Measurements from ENCODE around the gene DMD. TPM values are rescaled to one million over a fixed set of nuclear protein-coding genes. Genes with fewer than 3 reads are reported as not detected.
"Not testable (repeated sequence)": the region's sequence is repeated elsewhere in the genome, so short reads cannot be mapped to it uniquely, and the experiment has no call there.

DMD gene
- total and polyA plus RNA-seq, 2 of the 13 experiments (the other 11 are each of a cell fraction or from before 2014, with no cell fraction given) = 17.6 to 25.9 TPM

DNA sequence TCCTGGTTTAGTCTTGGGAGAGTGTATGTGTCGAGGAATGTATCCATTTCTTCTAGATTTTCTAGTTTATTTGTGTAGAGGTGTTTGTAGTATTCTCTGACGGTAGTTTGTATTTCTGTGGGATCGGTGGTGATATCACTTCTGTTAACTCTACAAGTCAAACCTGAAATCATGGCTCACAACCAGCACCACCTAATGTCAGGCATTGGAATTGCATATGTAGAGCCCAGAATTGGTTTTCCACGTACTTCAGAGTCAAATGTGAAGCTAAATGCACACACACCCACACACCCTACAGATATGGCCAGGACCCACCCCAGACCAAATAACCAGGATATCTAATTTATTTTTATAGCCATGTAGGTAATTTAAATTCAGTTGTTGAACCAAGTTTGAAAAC lies 964.7 kb downstream of the DMD start:
- TF ChIP-seq, protein P1, sequence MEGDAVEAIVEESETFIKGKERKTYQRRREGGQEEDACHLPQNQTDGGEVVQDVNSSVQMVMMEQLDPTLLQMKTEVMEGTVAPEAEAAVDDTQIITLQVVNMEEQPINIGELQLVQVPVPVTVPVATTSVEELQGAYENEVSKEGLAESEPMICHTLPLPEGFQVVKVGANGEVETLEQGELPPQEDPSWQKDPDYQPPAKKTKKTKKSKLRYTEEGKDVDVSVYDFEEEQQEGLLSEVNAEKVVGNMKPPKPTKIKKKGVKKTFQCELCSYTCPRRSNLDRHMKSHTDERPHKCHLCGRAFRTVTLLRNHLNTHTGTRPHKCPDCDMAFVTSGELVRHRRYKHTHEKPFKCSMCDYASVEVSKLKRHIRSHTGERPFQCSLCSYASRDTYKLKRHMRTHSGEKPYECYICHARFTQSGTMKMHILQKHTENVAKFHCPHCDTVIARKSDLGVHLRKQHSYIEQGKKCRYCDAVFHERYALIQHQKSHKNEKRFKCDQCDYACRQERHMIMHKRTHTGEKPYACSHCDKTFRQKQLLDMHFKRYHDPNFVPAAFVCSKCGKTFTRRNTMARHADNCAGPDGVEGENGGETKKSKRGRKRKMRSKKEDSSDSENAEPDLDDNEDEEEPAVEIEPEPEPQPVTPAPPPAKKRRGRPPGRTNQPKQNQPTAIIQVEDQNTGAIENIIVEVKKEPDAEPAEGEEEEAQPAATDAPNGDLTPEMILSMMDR (CRISPR knock-in tag; IDR thresholded peaks at IDR 0.05) = peak; percentile 57
- TF ChIP-seq STAG1 (CRISPR knock-in tag; IDR thresholded peaks at IDR 0.05) = peak; percentile 18; the same call in 1 of the 2 replicates
- POLR2A ChIA-PET; H3K27me3 ChIP-seq (ENCODE audit: control insufficient read depth in 1 of 2, insufficient read depth in 2 of 2, low read length in 2 of 2); BruUV-seq (replicated peaks); CTCF ChIA-PET (ENCODE audit: low intra/inter-chr PET ratio, low total read pairs); H3K27ac ChIP-seq (ENCODE audit: extremely low read length, insufficient read depth, low read length); FAIRE-seq; H3K4me1 ChIP-seq (ENCODE audit: insufficient read depth, low read length); H3K79me2 ChIP-seq (ENCODE audit: insufficient read depth, low read length); H3K4me3 ChIP-seq (replicated peaks in 1 of 3; ENCODE audit: insufficient read depth in 1 of 3, low read depth in 2 of 3, low read length in 3 of 3); intact Hi-C loops (cut with micrococcal nuclease; ENCODE audit: unreplicated experiment); H2AFZ ChIP-seq (ENCODE audit: low read length); H3K9ac ChIP-seq (ENCODE audit: insufficient read depth, low read depth, low read length); H4K20me1 ChIP-seq (ENCODE audit: insufficient read depth, low read length); H3K36me3 ChIP-seq (replicated peaks in 1 of 2; ENCODE audit: control insufficient read depth in 1 of 2, insufficient read depth in 2 of 2, low read length in 2 of 2); H3K4me2 ChIP-seq (ENCODE audit: low read depth, low read length); in situ Hi-C loops (cut with HindIII; ENCODE audit: extremely low pct_ligation_motif_present, low pct_unique_long_range_greater_than_20kb); H3K9me3 ChIP-seq (ENCODE audit: low read length); ATAC-seq: not testable (repeated sequence)
- DNase-seq (ENCODE audit: low spot score) = peak; percentile 7
- 0% methylated on average over 4 of the region's 4 CpGs for WGBS (ENCODE audit: low lambda C conversion rate)

DNA sequence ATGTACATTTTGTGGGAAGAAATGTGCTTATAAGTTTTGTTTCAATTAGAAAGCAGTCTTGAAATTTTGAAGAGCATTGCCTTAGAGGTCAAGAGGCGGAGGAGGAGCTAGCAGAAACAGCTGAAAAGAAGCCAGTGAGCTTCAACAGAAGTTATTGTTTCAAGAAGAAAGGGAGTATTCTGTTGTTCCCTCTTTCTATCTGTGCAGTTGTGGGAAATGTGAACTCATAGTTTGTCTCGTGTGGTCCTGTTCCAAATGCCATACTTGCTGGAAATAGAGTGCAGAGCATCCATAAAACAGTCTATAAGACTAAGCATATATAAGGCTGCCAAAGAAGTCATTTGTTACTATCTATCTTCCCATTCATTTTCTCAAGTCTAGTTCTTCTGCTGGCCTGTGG lies 1015.7 kb downstream of the DMD start:
- no peak for DNase-seq (ENCODE audit: low spot score)
- Histone ChIP-seq H3K9ac (ENCODE audit: insufficient read depth, low read depth, low read length) (no peak overlapping the region), H2AFZ (ENCODE audit: low read length) (no peak overlapping the region), H3K27ac (ENCODE audit: extremely low read length, insufficient read depth, low read length) (no peak overlapping the region), H3K4me1 (ENCODE audit: insufficient read depth, low read length) (no peaks in the 10 kb centered on the region), H3K79me2 (ENCODE audit: insufficient read depth, low read length) (no peaks in the 10 kb centered on the region), H3K36me3 (replicated peaks in 1 of 2; ENCODE audit: control insufficient read depth in 1 of 2, insufficient read depth in 2 of 2, low read length in 2 of 2) (no peaks in the 10 kb centered on the region), H4K20me1 (ENCODE audit: insufficient read depth, low read length) (no peaks in the 10 kb centered on the region), H3K27me3 (ENCODE audit: control insufficient read depth in 1 of 2, insufficient read depth in 2 of 2, low read length in 2 of 2) (no peaks in the 10 kb centered on the region), H3K4me3 (replicated peaks in 1 of 3; ENCODE audit: insufficient read depth in 1 of 3, low read depth in 2 of 3, low read length in 3 of 3) (no peak overlapping the region), H3K4me2 (ENCODE audit: low read depth, low read length) (no peak overlapping the region), H3K9me3 (ENCODE audit: low read length) (no peaks in the 10 kb centered on the region)
- ATAC-seq = no peak
- FAIRE-seq = no peak
- BruUV-seq (replicated peaks) = no TSS peak
- in situ Hi-C loops (cut with HindIII; ENCODE audit: extremely low pct_ligation_motif_present, low pct_unique_long_range_greater_than_20kb) (no loop called here), intact Hi-C loops (cut with micrococcal nuclease; ENCODE audit: unreplicated experiment) (no loop called here)
- 9% methylated on average over 2 of the region's 2 CpGs for WGBS (ENCODE audit: low lambda C conversion rate)
- ChIA-PET CTCF (ENCODE audit: low intra/inter-chr PET ratio, low total read pairs) (no interaction called here), POLR2A (no interaction called here)
- TF ChIP-seq ZBTB38 (CRISPR knock-in tag; IDR thresholded peaks at IDR 0.05) = no peak
- TF ChIP-seq, protein P2, sequence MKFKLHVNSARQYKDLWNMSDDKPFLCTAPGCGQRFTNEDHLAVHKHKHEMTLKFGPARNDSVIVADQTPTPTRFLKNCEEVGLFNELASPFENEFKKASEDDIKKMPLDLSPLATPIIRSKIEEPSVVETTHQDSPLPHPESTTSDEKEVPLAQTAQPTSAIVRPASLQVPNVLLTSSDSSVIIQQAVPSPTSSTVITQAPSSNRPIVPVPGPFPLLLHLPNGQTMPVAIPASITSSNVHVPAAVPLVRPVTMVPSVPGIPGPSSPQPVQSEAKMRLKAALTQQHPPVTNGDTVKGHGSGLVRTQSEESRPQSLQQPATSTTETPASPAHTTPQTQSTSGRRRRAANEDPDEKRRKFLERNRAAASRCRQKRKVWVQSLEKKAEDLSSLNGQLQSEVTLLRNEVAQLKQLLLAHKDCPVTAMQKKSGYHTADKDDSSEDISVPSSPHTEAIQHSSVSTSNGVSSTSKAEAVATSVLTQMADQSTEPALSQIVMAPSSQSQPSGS (CRISPR knock-in tag; IDR thresholded peaks at IDR 0.05) = no peak
- no peak for TF ChIP-seq SIX4 (CRISPR knock-in tag; IDR thresholded peaks at IDR 0.05)
- TF ChIP-seq ZSCAN25 (CRISPR knock-in tag; IDR thresholded peaks at IDR 0.05) = no peak
- TF ChIP-seq TSC22D2 (CRISPR knock-in tag; IDR thresholded peaks at IDR 0.05; ENCODE audit: borderline replicate concordance) = no peak
- TF ChIP-seq WIZ (CRISPR knock-in tag; IDR thresholded peaks at IDR 0.05) = no peak
- no peak for TF ChIP-seq ZNF253 (CRISPR knock-in tag; IDR thresholded peaks at IDR 0.05; ENCODE audit: borderline replicate concordance)
- TF ChIP-seq ZNF569 (CRISPR knock-in tag; IDR thresholded peaks at IDR 0.05; ENCODE audit: borderline replicate concordance) = no peak
- no peak for TF ChIP-seq ZNF17 (CRISPR knock-in tag; IDR thresholded peaks at IDR 0.05)
- no peak for TF ChIP-seq SOX13 (IDR thresholded peaks at IDR 0.05)
- no peak for TF ChIP-seq SOX13 (CRISPR knock-in tag; conservative IDR thresholded peaks at IDR 0.05 in 1 of 2, IDR thresholded peaks at IDR 0.05 in 1 of 2)
- TF ChIP-seq ZNF331 (CRISPR knock-in tag; IDR thresholded peaks at IDR 0.05) = no peak
- TF ChIP-seq ASH2L (IDR thresholded peaks at IDR 0.05; ENCODE audit: insufficient read length, low read depth, low read length) = no peak
- no peak for TF ChIP-seq TRIM24 (CRISPR knock-in tag; IDR thresholded peaks at IDR 0.05)
- TF ChIP-seq, protein P3, sequence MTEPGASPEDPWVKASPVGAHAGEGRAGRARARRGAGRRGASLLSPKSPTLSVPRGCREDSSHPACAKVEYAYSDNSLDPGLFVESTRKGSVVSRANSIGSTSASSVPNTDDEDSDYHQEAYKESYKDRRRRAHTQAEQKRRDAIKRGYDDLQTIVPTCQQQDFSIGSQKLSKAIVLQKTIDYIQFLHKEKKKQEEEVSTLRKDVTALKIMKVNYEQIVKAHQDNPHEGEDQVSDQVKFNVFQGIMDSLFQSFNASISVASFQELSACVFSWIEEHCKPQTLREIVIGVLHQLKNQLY (CRISPR knock-in tag; IDR thresholded peaks at IDR 0.05) = no peak
- TF ChIP-seq POLR2AphosphoS5 (IDR thresholded peaks at IDR 0.05; ENCODE audit: low read depth, low read length) = no peak

All from HepG2 (cell line).